Pancreas (tissue), 10 donors: Measurements from ENCODE around the gene PSD4. TPM values are rescaled to one million over a fixed set of nuclear protein-coding genes. Genes with fewer than 3 reads are reported as not detected.

Experiments used
- ATAC-seq, 4 donors: fragments of 200-7000 bp; cut with Tn5 transposase; one replicate each; pipeline versions ENCODE4 v1.8.0 to v1.9.1; 2020; ENCODE audit warnings: mild to moderate bottlenecking in 4 of 4, moderate library complexity in 4 of 4
- DNase-seq, 6 donors: peaks; one replicate each; pipeline ENCODE4 v3.0.0-alpha.2; 2020
- FAIRE-seq: peaks from 2 replicates; lab custom pipeline; 2012; peaks lifted over from hg19 to GRCh38; lab: Jason Lieb, UNC
- H3K27ac ChIP-seq, 4 donors: fragments of 200-600 bp; sonication (generic); 1 replicate in 3 of 4; 2 replicates in 1 of 4; pipeline versions ENCODE4 v1.5.0 to v1.8.0; 2020
- H3K27me3 ChIP-seq, 4 donors: fragments of 200-600 bp; one replicate each; pipeline ENCODE4 v1.8.0; 2021
- H3K36me3 ChIP-seq, 3 donors: fragments of 200-600 bp; sonication (generic) in 1 of 3; one replicate each; pipeline versions ENCODE4 v1.5.0 to v1.8.0; 2020 to 2021
- H3K4me1 ChIP-seq, 3 donors: fragments of 200-600 bp; one replicate each; pipeline ENCODE4 v1.8.0; 2021
- H3K4me3 ChIP-seq, 4 donors: fragments of 200-600 bp; sonication (generic) in 2 of 4; one replicate each; pipeline versions ENCODE4 v1.5.0 to v1.8.0; 2020 to 2021
- H3K9me3 ChIP-seq, 4 donors: fragments of 200-600 bp; one replicate each; pipeline ENCODE4 v1.8.0; 2021
- WGBS, 2 donors: extraction: QIAGEN DNeasy Blood & Tissue Kit; methylation state at CpG; one replicate each; pipeline ENCODE4 v1.1.7; 2013; 5-methylcytosine and 5-hydroxymethylcytosine counted together
- intact Hi-C, 3 donors: fragments of 100-400 bp; cut with DNase I; formaldehyde crosslinking; loops; one replicate each; pipeline versions ENCODE4 v1.11.1 to v1.14.2; 2022
- polyA plus RNA-seq, 2 donors: library from polyadenylated mRNA; stranded (reverse); fragments of 200-250 nt; gene quantifications; one replicate each; pipeline ENCODE4 v1.2.3, GENCODE V29; 2013
- total RNA-seq, 6 donors: library from RNA; stranded (reverse); fragmentation: NEBNext Ultra II Directional in 4 of 6; extraction: Animal tissue kit (Norgen Biotek cat#: 25700) in 4 of 6; gene quantifications; one replicate each; pipeline versions ENCODE4 v1.2.1 to v1.2.4, GENCODE V29; 2021 to 2023
- TF ChIP-seq, protein P1 (sequence below), 4 donors: fragments of 200-600 bp; sonication (generic) in 3 of 4; IDR thresholded peaks; one replicate each; pipeline versions ENCODE4 v1.5.0 to v1.8.0; 2021; ENCODE audit warnings: antibody characterized with exemption in 4 of 4
- donor health status: healthy with polysubstance abuse.
- donor health status: DM: no; HTN: no; CAD: no; lungs with moderate emphysema.
- donor health status: DM: no; HTN: no; CAD: no.
- donor health status: control.
- donor health status: control.
- donor health status: Bipolar disorder and iron deficiency.
- donor health status: DM: yes; HTN: yes; CAD: no.
- donor health status: DM: no; HTN: no; CAD: no.
- donor health status: DM: no; HTN: no; CAD: no.
- donor health status: DM: yes; HTN: yes; CAD: no.

Gene PSD4
- total and polyA plus RNA-seq, 8 donors: 15.9 to 37.6 (median 26.0) TPM

GRCh38 chr2:113183703-113184102 lies 9.9 kb downstream of the PSD4 start:
- no peak for ATAC-seq
- intact Hi-C loops: no loop called here
- Histone ChIP-seq H3K9me3 (no peaks in the 10 kb centered on the region), H3K4me1 (peaks cover 12 to 16% (median 15%) of the 10 kb centered on the region in 3 donors), H3K4me3 (no peak overlapping the region), H3K27ac (no peak overlapping the region), H3K27me3 (no peaks in the 10 kb centered on the region), H3K36me3 (no peaks in the 10 kb centered on the region)
- DNase-seq: no peak
- no peak for FAIRE-seq
- 83 to 84% methylated on average over 2 of the region's 2 CpGs for WGBS, 2 donors
- TF ChIP-seq, protein P1, sequence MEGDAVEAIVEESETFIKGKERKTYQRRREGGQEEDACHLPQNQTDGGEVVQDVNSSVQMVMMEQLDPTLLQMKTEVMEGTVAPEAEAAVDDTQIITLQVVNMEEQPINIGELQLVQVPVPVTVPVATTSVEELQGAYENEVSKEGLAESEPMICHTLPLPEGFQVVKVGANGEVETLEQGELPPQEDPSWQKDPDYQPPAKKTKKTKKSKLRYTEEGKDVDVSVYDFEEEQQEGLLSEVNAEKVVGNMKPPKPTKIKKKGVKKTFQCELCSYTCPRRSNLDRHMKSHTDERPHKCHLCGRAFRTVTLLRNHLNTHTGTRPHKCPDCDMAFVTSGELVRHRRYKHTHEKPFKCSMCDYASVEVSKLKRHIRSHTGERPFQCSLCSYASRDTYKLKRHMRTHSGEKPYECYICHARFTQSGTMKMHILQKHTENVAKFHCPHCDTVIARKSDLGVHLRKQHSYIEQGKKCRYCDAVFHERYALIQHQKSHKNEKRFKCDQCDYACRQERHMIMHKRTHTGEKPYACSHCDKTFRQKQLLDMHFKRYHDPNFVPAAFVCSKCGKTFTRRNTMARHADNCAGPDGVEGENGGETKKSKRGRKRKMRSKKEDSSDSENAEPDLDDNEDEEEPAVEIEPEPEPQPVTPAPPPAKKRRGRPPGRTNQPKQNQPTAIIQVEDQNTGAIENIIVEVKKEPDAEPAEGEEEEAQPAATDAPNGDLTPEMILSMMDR (IDR thresholded peaks at IDR 0.05): no peak

DNA sequence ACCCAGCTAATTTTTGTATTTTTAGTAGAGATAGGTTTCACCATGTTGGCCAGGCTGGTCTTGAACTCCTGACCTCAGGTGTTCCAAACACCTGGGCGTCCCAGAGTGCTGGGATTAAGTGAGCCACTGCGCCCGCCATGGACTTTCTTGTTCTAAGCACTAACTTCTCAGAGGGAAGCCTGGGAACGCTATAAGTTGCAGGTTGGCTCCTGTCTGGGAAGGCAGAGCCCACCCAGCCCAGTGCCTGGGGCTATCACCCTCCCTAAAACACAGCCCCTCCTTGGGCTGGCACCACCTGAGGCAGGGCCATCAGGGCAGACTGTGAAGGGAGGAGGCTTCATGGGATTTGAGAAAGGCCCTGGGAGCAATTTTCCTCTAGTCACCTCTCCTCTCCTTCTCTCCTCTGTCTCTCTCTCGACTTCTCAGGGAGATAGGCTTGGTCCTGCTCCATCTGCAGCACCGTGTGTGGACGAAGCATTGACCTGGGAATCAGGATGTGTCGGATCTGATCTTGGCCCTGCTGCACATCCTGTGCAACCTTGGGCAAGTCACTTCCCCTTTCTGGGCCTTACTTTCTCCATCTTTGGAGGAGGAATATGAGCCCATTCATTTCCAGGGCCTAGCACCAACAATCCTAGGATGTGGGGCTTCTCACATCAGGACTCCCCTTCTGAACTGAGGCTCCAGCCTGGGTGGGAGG lies 10.9 kb downstream of the PSD4 start:
- H3K4me1 ChIP-seq: peaks cover 12 to 16% (median 15%) of the 10 kb centered on the region in 3 donors
- FAIRE-seq (no peak), ATAC-seq (no peak), DNase-seq (no peak)
- H3K27ac ChIP-seq: no peak overlapping the region
- TF ChIP-seq, protein P1 (IDR thresholded peaks at IDR 0.05): no peak
- H3K36me3 ChIP-seq: no peaks in the 10 kb centered on the region
- H3K9me3 ChIP-seq: no peaks in the 10 kb centered on the region
- H3K4me3 ChIP-seq: no peak overlapping the region
- 92 to 94% methylated on average over 8 of the region's 8 CpGs for WGBS, 2 donors
- no peaks in the 10 kb centered on the region for H3K27me3 ChIP-seq
- intact Hi-C loops: no loop called here

- ATAC-seq (peak; percentile 63 to 82 (median 73)), DNase-seq (peak; percentile 64 to 92 (median 73)), FAIRE-seq (no peak)
- 62 to 66% methylated on average over 10 of the region's 10 CpGs for WGBS, 2 donors
- intact Hi-C loops: no loop called here
- TF ChIP-seq, protein P1 (IDR thresholded peaks at IDR 0.05): no peak
- Histone ChIP-seq H3K4me3 (no peak overlapping the region), H3K27me3 (no peaks in the 10 kb centered on the region), H3K36me3 (no peaks in the 10 kb centered on the region), H3K9me3 (no peaks in the 10 kb centered on the region), H3K27ac (peak overlapping the region in 1 of 4 donors; percentile 19), H3K4me1 (peaks cover 12 to 13% (median 13%) of the 10 kb centered on the region in 3 donors)
These were observed 12.1 kb downstream of the PSD4 start for GRCh38 chr2:113185664-113186432.

DNA sequence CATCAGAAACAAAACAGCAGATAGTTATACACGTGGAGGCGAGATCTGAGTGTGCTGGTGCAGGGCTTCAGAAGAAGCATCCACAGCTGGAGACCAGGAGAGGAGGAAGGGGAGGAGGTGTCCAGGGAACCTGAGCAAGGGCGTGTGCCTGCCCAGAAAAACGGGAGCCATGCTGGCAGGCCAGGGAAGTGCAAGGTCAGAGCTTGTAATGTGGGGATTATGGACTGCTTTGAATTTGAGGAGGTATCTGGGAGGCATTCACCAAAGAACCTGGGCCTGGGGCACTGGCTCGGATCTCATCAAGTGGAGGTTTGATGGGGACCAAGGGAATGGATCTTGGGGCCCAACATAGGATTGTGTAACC lies 12.6 kb downstream of the PSD4 start:
- DNase-seq (no peak), FAIRE-seq (no peak)

More for the DNA sequence above, 12.6 kb downstream of the PSD4 start:
- H3K4me1 ChIP-seq: peaks cover 7 to 8% (median 7%) of the 10 kb centered on the region in 3 donors
- no peak overlapping the region for H3K27ac ChIP-seq
- intact Hi-C loops: no loop called here
- no peaks in the 10 kb centered on the region for H3K27me3 ChIP-seq
- 76 to 77% methylated on average over 5 of the region's 5 CpGs for WGBS, 2 donors
- H3K4me3 ChIP-seq: no peak overlapping the region
- no peaks in the 10 kb centered on the region for H3K36me3 ChIP-seq
- ATAC-seq: no peak
- TF ChIP-seq, protein P1 (IDR thresholded peaks at IDR 0.05): no peak
- H3K9me3 ChIP-seq: no peaks in the 10 kb centered on the region
